ENCODE data around the gene RAB37. TPM values are rescaled to one million over a fixed set of nuclear protein-coding genes. Genes with fewer than 3 reads are reported as not detected.

The RAB37 gene
- total RNA-seq, 3 donors from 2014 or later: 0.98 to 2.1 (median 2.0) TPM

- Histone ChIP-seq H3K4me3 (no peak overlapping the region), H3K27me3 (no peaks in the 10 kb centered on the region), H3K9me3 (no peaks in the 10 kb centered on the region), H3K4me1 (peaks cover 6 to 12% of the 10 kb centered on the region in 2 donors), H3K36me3 (no peaks in the 10 kb centered on the region), H3K27ac (no peak overlapping the region)
- intact Hi-C loops (cut with DNase I; ENCODE audit: low total_unique reads): no loop called here
- no peak for TF ChIP-seq CTCF (IDR thresholded peaks at IDR 0.05)
- no peak for TF ChIP-seq POLR2A (IDR thresholded peaks at IDR 0.05)
- TF ChIP-seq POLR2AphosphoS5 (IDR thresholded peaks at IDR 0.05): no peak
- no peak for DNase-seq (ENCODE audit: low spot score in 2 of 2)
Measured at GRCh38 chr17:74779948-74780400, 42.9 kb downstream of the RAB37 start.

- peaks cover 0 to 6% of the 10 kb centered on the region in 2 donors for H3K4me1 ChIP-seq
- no peaks in the 10 kb centered on the region for H3K27me3 ChIP-seq
- no peak overlapping the region for H3K27ac ChIP-seq
- no peak for TF ChIP-seq POLR2AphosphoS5 (IDR thresholded peaks at IDR 0.05)
- no peak for TF ChIP-seq CTCF (IDR thresholded peaks at IDR 0.05)
- TF ChIP-seq POLR2A (IDR thresholded peaks at IDR 0.05): no peak
- no peaks in the 10 kb centered on the region for H3K9me3 ChIP-seq
- no peak for DNase-seq (ENCODE audit: low spot score in 2 of 2)
- H3K4me3 ChIP-seq: no peak overlapping the region
- H3K36me3 ChIP-seq: no peaks in the 10 kb centered on the region
- intact Hi-C loops (cut with DNase I; ENCODE audit: low total_unique reads): no loop called here
Measured at GRCh38 chr17:74780443-74781238, 43.6 kb downstream of the RAB37 start.

GRCh38 chr17:74782571-74782970 lies 45.5 kb downstream of the RAB37 start:
- H3K4me1 ChIP-seq: no peaks in the 10 kb centered on the region
- DNase-seq (ENCODE audit: low spot score in 2 of 2): no peak
- TF ChIP-seq POLR2AphosphoS5 (IDR thresholded peaks at IDR 0.05) (no peak), CTCF (IDR thresholded peaks at IDR 0.05) (no peak), POLR2A (IDR thresholded peaks at IDR 0.05) (no peak)
- H3K27ac ChIP-seq: no peak overlapping the region
- intact Hi-C loops (cut with DNase I; ENCODE audit: low total_unique reads): no loop called here
- no peak overlapping the region for H3K4me3 ChIP-seq
- H3K36me3 ChIP-seq: no peaks in the 10 kb centered on the region
- no peaks in the 10 kb centered on the region for H3K9me3 ChIP-seq
- no peaks in the 10 kb centered on the region for H3K27me3 ChIP-seq

- Histone ChIP-seq H3K36me3 (no peaks in the 10 kb centered on the region), H3K9me3 (no peaks in the 10 kb centered on the region), H3K27ac (no peak overlapping the region), H3K27me3 (no peaks in the 10 kb centered on the region), H3K4me3 (no peak overlapping the region), H3K4me1 (no peaks in the 10 kb centered on the region)
- intact Hi-C loops (cut with DNase I; ENCODE audit: low total_unique reads): no loop called here
- no peak for DNase-seq (ENCODE audit: low spot score in 2 of 2)
- TF ChIP-seq CTCF (IDR thresholded peaks at IDR 0.05): no peak
- TF ChIP-seq POLR2A (IDR thresholded peaks at IDR 0.05): no peak
- no peak for TF ChIP-seq POLR2AphosphoS5 (IDR thresholded peaks at IDR 0.05)
Measured at GRCh38 chr17:74784125-74784810, 47.2 kb downstream of the RAB37 start.
